Breast epithelium (tissue), 3 donors: ENCODE measurements around the gene ARHGAP8.

ENCODE experiments used
- CTCF ChIP-seq, 3 donors: fragments of 450-650 bp; IDR thresholded peaks; one replicate each; pipeline ENCODE4 v1.5.1; 2016 to 2017; ENCODE audit warnings: antibody characterized with exemption in 3 of 3, mild to moderate bottlenecking in 3 of 3, moderate library complexity in 3 of 3
- POLR2A ChIP-seq: fragments of 450-650 bp; IDR thresholded peaks from one replicate; pipeline ENCODE4 v1.6.1; 2016; ENCODE audit warnings: antibody characterized with exemption, mild to moderate bottlenecking, moderate library complexity
- POLR2AphosphoS5 ChIP-seq, 3 donors: sonication (generic); formaldehyde crosslinking; IDR thresholded peaks; one replicate each; pipeline ENCODE4 v1.6.1; 2017; ENCODE audit warnings: antibody characterized with exemption in 3 of 3

GRCh38 chr22:44892243-44892642 is 139.9 kb downstream of the ARHGAP8 start:
- TF ChIP-seq POLR2AphosphoS5 (IDR thresholded peaks at IDR 0.05) (no peak), CTCF (IDR thresholded peaks at IDR 0.05) (no peak), POLR2A (no peak)
